Measurements from ENCODE around the gene ATRIP. TPM values are rescaled to one million over a fixed set of nuclear protein-coding genes. Genes with fewer than 3 reads are reported as not detected.

The ATRIP gene
- total and polyA plus RNA-seq, 8 donors: 2.3 to 34.4 (median 4.6) TPM

DNA sequence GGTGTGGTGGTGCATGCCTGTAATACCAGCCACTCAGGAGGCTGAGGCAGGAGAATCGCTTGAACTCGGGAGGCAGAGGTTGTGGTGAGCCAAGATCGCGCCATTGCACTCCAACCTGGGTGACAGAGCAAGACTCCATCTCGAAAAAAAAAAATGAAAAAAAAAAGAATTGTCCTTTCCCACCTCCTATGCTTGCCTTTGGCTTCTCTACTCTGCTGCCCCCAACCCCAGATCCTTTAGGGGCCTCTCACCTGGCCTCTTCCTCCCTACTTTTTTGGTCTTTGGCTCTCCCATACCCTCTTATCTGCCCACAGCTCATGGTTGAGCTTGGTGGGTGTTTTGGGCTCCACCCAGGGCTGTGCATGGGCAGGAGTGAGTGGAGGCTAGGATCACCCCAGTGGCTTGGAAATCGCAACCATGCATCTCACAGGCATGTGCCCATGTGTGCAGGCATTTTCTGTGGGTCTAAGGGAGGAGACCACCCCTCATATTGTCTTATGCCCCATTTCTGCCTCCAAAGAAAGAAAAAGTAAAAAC is 59.5 kb downstream of the ATRIP start:
- TF ChIP-seq, protein P1, sequence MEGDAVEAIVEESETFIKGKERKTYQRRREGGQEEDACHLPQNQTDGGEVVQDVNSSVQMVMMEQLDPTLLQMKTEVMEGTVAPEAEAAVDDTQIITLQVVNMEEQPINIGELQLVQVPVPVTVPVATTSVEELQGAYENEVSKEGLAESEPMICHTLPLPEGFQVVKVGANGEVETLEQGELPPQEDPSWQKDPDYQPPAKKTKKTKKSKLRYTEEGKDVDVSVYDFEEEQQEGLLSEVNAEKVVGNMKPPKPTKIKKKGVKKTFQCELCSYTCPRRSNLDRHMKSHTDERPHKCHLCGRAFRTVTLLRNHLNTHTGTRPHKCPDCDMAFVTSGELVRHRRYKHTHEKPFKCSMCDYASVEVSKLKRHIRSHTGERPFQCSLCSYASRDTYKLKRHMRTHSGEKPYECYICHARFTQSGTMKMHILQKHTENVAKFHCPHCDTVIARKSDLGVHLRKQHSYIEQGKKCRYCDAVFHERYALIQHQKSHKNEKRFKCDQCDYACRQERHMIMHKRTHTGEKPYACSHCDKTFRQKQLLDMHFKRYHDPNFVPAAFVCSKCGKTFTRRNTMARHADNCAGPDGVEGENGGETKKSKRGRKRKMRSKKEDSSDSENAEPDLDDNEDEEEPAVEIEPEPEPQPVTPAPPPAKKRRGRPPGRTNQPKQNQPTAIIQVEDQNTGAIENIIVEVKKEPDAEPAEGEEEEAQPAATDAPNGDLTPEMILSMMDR (IDR thresholded peaks at IDR 0.05): no peak
- TF ChIP-seq POLR2AphosphoS5 (IDR thresholded peaks at IDR 0.05) (no peak), EP300 (IDR thresholded peaks at IDR 0.05) (no peak), POLR2A (IDR thresholded peaks at IDR 0.05) (no peak)
- Histone ChIP-seq H3K36me3 (no peaks in the 10 kb centered on the region), H3K4me3 (no peak overlapping the region), H3K27ac (no peak overlapping the region), H3K9me3 (no peaks in the 10 kb centered on the region), H3K4me1 (peaks cover 19 to 50% (median 29%) of the 10 kb centered on the region in 4 donors), H3K27me3 (no peaks in the 10 kb centered on the region)
- intact Hi-C loops (cut with DNase I; ENCODE audit: low total_unique reads): no loop called here
- WGBS, 5 donors: 92 to 98% (median 96%) methylated on average over 6 of the region's 6 CpGs
- DNase-seq: no peak

DNA sequence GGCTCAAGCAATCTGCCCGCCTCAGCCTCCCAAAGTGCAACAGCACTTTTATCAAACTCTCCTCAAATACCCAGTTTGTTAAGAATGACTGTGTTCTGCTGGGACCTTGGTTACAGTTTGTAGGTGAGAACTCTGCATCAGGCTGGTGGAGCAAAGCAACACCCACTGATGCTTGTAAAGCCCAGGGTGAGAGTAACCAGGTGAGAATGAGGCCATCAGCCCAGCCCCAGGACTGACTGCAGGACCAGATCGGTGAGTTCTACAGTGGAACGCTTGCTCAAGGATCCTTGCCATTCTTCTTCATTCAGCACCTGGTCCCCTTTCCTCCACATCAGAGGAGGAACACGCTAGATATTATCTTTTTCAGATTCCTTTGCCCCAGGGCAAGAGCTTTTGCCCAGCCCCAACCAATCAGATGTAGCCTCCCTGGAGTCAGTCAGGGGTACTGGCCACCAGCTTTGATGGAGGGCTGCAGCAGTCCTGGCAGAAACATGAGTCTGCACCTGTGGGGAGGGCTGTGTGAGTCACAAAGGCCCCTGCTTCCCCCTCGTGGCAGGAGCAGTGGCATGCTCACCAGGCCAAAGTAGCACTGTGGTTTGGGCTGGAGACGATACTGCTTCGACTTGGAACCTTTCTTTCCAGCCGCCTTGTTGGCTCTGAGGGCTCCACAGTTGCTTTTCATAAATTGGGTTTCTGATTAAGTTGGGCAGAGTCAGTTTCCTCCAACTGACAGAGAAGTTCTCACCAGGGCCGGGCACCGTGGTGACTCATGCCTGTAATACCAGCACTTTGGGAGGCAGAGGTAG is 60.9 kb downstream of the ATRIP start:
- intact Hi-C loops (cut with DNase I; ENCODE audit: low total_unique reads): no loop called here
- H3K4me3 ChIP-seq: no peak overlapping the region
- no peak for TF ChIP-seq POLR2A (IDR thresholded peaks at IDR 0.05)
- peak in 1 of 3 donors; percentile 42 for TF ChIP-seq POLR2AphosphoS5 (IDR thresholded peaks at IDR 0.05)
- TF ChIP-seq EP300 (IDR thresholded peaks at IDR 0.05): no peak
- TF ChIP-seq, protein P1 (IDR thresholded peaks at IDR 0.05): peak in 5 of 7 experiments; percentile 40 to 78 (median 55)
- peak; percentile 76 to 85 for DNase-seq
- peaks cover 19 to 36% (median 26%) of the 10 kb centered on the region in 4 donors for H3K4me1 ChIP-seq
- H3K27me3 ChIP-seq: no peaks in the 10 kb centered on the region
- H3K9me3 ChIP-seq: no peaks in the 10 kb centered on the region
- H3K27ac ChIP-seq: peak overlapping the region in 2 of 5 donors; percentile 30 to 51
- H3K36me3 ChIP-seq: no peaks in the 10 kb centered on the region
- WGBS, 5 donors: 21 to 39% (median 27%) methylated on average over 10 of the region's 10 CpGs

DNA sequence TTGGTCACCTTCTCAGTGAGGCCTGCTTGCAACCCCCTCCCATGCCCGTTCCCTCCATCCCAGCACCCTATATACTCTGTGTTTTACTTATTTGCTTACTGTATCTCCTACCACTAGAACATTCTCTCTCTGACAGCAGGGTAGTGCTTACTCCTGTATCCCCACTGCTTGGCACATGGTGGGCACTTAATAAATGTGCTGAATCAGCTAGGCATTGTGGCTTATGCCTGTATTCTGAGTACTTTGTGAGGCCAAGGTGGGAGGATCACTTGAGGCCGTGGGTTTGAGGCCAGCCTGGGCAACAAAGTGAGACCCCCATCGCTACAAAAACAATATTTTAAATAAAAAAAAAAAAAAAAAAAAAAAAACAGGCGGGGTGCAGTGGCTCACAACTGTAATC is 65.0 kb downstream of the ATRIP start:
- TF ChIP-seq POLR2A (IDR thresholded peaks at IDR 0.05): no peak
- TF ChIP-seq, protein P1 (IDR thresholded peaks at IDR 0.05): no peak
- TF ChIP-seq POLR2AphosphoS5 (IDR thresholded peaks at IDR 0.05): no peak
- TF ChIP-seq EP300 (IDR thresholded peaks at IDR 0.05): no peak
- Histone ChIP-seq H3K4me1 (peaks cover 0 to 9% (median 0%) of the 10 kb centered on the region in 4 donors), H3K36me3 (no peaks in the 10 kb centered on the region), H3K27me3 (no peaks in the 10 kb centered on the region), H3K27ac (no peak overlapping the region), H3K9me3 (no peaks in the 10 kb centered on the region), H3K4me3 (no peak overlapping the region)
- no peak for DNase-seq
- 79 to 86% (median 82%) methylated on average over 4 of the region's 4 CpGs for WGBS, 5 donors
- intact Hi-C loops (cut with DNase I; ENCODE audit: low total_unique reads): no loop called here

DNA sequence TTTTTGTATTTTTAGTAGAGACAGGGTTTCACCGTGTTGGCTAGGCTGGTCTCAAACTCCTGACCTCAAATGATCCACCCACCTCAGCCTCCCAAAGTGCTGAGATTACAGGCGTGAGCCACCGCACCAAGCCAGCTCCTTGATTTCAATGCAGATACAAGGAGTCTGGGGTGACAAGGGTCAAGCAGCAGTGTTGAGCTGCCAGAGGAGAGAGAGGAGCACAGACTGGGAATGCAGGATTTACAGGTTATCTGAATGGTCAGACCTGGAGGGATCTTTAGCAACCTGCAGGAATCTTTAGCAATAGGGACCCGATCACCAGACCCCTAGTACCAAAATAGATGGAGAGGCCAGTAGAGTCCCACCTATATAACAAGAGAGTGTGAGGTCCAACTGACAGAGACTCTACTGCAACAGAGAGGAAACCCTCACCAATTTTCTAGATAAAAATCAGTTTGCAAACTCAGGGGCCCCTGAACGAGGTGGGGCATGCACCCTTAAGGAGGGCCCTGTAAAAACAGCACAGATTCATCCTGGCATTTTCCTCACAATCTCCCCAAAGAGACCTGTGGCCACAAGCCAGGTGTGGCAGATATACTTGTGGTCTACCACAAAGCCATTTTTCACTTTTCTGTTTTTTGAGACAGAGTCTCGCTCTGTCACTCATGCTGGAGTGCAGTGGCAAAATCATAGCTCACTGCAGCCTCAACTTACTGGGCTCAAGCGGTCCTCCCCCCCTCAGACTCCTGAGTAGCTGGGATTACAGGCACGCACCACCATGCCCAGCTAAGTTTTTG is 68.1 kb downstream of the ATRIP start:
- H3K4me3 ChIP-seq: no peak overlapping the region
- intact Hi-C loops (cut with DNase I; ENCODE audit: low total_unique reads): no loop called here
- no peaks in the 10 kb centered on the region for H3K27me3 ChIP-seq
- no peaks in the 10 kb centered on the region for H3K9me3 ChIP-seq
- H3K36me3 ChIP-seq: peaks cover 0 to 8% (median 3%) of the 10 kb centered on the region in 4 donors
- no peak for DNase-seq
- H3K27ac ChIP-seq: no peak overlapping the region
- H3K4me1 ChIP-seq: no peaks in the 10 kb centered on the region
- TF ChIP-seq EP300 (IDR thresholded peaks at IDR 0.05): no peak
- TF ChIP-seq, protein P1 (IDR thresholded peaks at IDR 0.05): no peak
- no peak for TF ChIP-seq POLR2AphosphoS5 (IDR thresholded peaks at IDR 0.05)
- no peak for TF ChIP-seq POLR2A (IDR thresholded peaks at IDR 0.05)
- 74 to 85% (median 77%) methylated on average over 8 of the region's 8 CpGs for WGBS, 5 donors

Measured in stomach (tissue), 9 donors.